HCT116 (cell line): ENCODE measurements around the gene RPS27L. TPM values are rescaled to one million over a fixed set of nuclear protein-coding genes. Genes with fewer than 3 reads are reported as not detected.

Experiments
- ATAC-seq: fragments of 200-7000 bp; cut with Tn5 transposase; 2 replicates; pipeline ENCODE4 v1.9.1; 2020; ENCODE audit warnings: mild to moderate bottlenecking, moderate library complexity
- BruUV-seq: library from RNA; stranded (reverse); fragments of 400-500 nt; replicated peaks from 2 replicates; lab custom pipeline; 2021; lab: Mats Ljungman, UMichigan
- CTCF ChIA-PET: fragments of 300-600 bp; sonication (Branson Sonifier 250); formaldehyde crosslinking; loops from one replicate; lab custom pipeline; 2021; ENCODE audit warnings: antibody characterized with exemption; lab: Charles Lee
- POLR2A ChIA-PET: fragments of 300-600, 350-600 bp; sonication (Branson Sonifier 250); formaldehyde crosslinking; loops from one replicate; lab custom pipeline; 2021; ENCODE audit warnings: antibody characterized with exemption; lab: Charles Lee
- RAD21 ChIA-PET, 2 experiments: fragments of 300-600 bp; sonication (Branson Sonifier 250); formaldehyde crosslinking; loops; one replicate each; lab custom pipeline; 2023; ENCODE audit warnings: low total read pairs in 2 of 2; ENCODE audit not compliant: uncharacterized antibody in 2 of 2, unreplicated experiment in 2 of 2, low non-redundant PET in 1 of 2; lab: Charles Lee
- DNase-seq: peaks from one replicate; pipeline ENCODE4 v3.0.0-alpha.2; 2010; ENCODE audit warnings: low read depth, low spot score
- H2AFZ ChIP-seq: fragments of 200-600 bp; shearing (Covaris generic), sonication (generic); 2 replicates; pipeline ENCODE4 v1.6.1; 2017; ENCODE audit warnings: low read depth, mixed run types, mixed read lengths, antibody characterized with exemption, low read length; ENCODE audit not compliant: poor library complexity, severe bottlenecking
- H3K27ac ChIP-seq: 2 replicates; pipeline ENCODE4 v1.5.1; 2012; ENCODE audit warnings: low read depth, low read length
- H3K27me3 ChIP-seq: fragments of 200-600 bp; sonication (generic); 2 replicates; pipeline ENCODE4 v1.6.1; 2016; ENCODE audit warnings: mixed run types, low read length, mixed read lengths; ENCODE audit not compliant: insufficient read depth
- H3K36me3 ChIP-seq, 2 experiments: fragments of 200-500 bp in 1 of 2; fragments of 200-600 bp in 1 of 2; sonication (Bioruptor generic) in 1 of 2; sonication (generic) in 1 of 2; 2 replicates each; pipeline versions ENCODE4 v1.5.1 to v1.6.1; 2014 to 2016; ENCODE audit warnings: low read length in 2 of 2, inconsistent platforms in 1 of 2, mixed read lengths in 1 of 2, mixed run types in 1 of 2; ENCODE audit not compliant: insufficient read depth in 2 of 2, control insufficient read depth in 1 of 2
- H3K4me1 ChIP-seq, 2 experiments: fragments of 200-600 bp in 1 of 2; sonication (generic) in 1 of 2; 2 replicates each; pipeline versions ENCODE4 v1.5.1 to v1.6.1; 2012 to 2017; ENCODE audit warnings: low read length in 2 of 2, inconsistent platforms in 1 of 2, mild to moderate bottlenecking in 1 of 2, mixed read lengths in 1 of 2, mixed run types in 1 of 2, moderate library complexity in 1 of 2; ENCODE audit not compliant: insufficient read depth in 2 of 2, control insufficient read depth in 1 of 2
- H3K4me2 ChIP-seq: fragments of 200-600 bp; sonication (generic); 2 replicates; pipeline ENCODE4 v1.6.1; 2017; ENCODE audit warnings: mixed run types, low read length, mixed read lengths
- H3K4me3 ChIP-seq, 2 experiments: fragments of 200-600 bp in 1 of 2; sonication (generic) in 1 of 2; replicated peaks in 1 of 2; 2 replicates each; pipeline ENCODE4 v1.5.1; 2011 to 2016; ENCODE audit warnings: low read length in 2 of 2, control low read depth in 1 of 2, low read depth in 1 of 2, mild to moderate bottlenecking in 1 of 2, mixed read lengths in 1 of 2, mixed run types in 1 of 2
- H3K79me2 ChIP-seq: fragments of 200-600 bp; sonication (generic); 2 replicates; pipeline ENCODE4 v1.6.1; 2017; ENCODE audit warnings: mild to moderate bottlenecking, mixed run types, low read length, moderate library complexity, mixed read lengths; ENCODE audit not compliant: insufficient read depth
- H3K9ac ChIP-seq: fragments of 200-600 bp; sonication (generic); 2 replicates; pipeline ENCODE4 v1.6.1; 2016; ENCODE audit warnings: low read length, mixed read lengths
- H3K9me2 ChIP-seq: fragments of 200-600 bp; sonication (generic), shearing (Covaris generic); 2 replicates; pipeline ENCODE4 v1.6.1; 2017; ENCODE audit warnings: mixed run types, mild to moderate bottlenecking, moderate library complexity; ENCODE audit not compliant: insufficient read depth
- H3K9me3 ChIP-seq, 2 experiments: fragments of 200-500 bp in 1 of 2; fragments of 200-600 bp in 1 of 2; sonication (Bioruptor generic) in 1 of 2; sonication (generic) in 1 of 2; 2 replicates each; pipeline ENCODE4 v1.6.1; 2014 to 2017; ENCODE audit warnings: low read length in 2 of 2, mixed read lengths in 2 of 2, inconsistent platforms in 1 of 2, low read depth in 1 of 2, mild to moderate bottlenecking in 1 of 2, mixed run types in 1 of 2, moderate library complexity in 1 of 2; ENCODE audit not compliant: control insufficient read depth in 1 of 2, insufficient read depth in 1 of 2
- H4K20me1 ChIP-seq: fragments of 200-600 bp; sonication (generic), shearing (Covaris generic); 2 replicates; pipeline ENCODE4 v1.6.1; 2017; ENCODE audit warnings: mixed run types, mild to moderate bottlenecking, moderate library complexity; ENCODE audit not compliant: insufficient read depth
- CEBPB ChIP-seq: IDR thresholded peaks from 2 replicates; pipeline ENCODE4 v1.6.1; 2012; ENCODE audit warnings: low read depth
- EZH2phosphoT487 ChIP-seq: fragments of 200-600 bp; IDR thresholded peaks from 2 replicates; pipeline ENCODE4 v1.6.1; 2018; ENCODE audit warnings: antibody characterized with exemption, borderline replicate concordance
- ZNF274 ChIP-seq: fragments of 200-500 bp; sonication (Bioruptor generic); IDR thresholded peaks from 2 replicates; pipeline ENCODE4 v1.6.1; 2014; ENCODE audit warnings: mild to moderate bottlenecking, low read depth, low read length, inconsistent platforms
- intact Hi-C: fragments of 100-400 bp; cut with micrococcal nuclease; formaldehyde crosslinking; loops from 2 replicates; pipeline ENCODE4 v1.10.0; 2022
- total RNA-seq: library from RNA; stranded (reverse); gene quantifications from one replicate; pipeline ENCODE4 v1.2.1, GENCODE V29; 2021; ENCODE audit not compliant: unreplicated experiment
- TF ChIP-seq, protein P1 (sequence below): IDR thresholded peaks from 2 replicates; pipeline ENCODE4 v1.6.1; 2012; ENCODE audit warnings: low read depth
- TF ChIP-seq, protein P2 (sequence below): IDR thresholded peaks from 2 replicates; pipeline ENCODE4 v1.6.1; 2011; ENCODE audit warnings: mild to moderate bottlenecking, low read length, moderate library complexity; ENCODE audit not compliant: insufficient replicate concordance; ENCODE audit errors: extremely low read depth

Gene RPS27L
- total RNA-seq, 1 experiment from 2014 or later = 139 TPM

DNA sequence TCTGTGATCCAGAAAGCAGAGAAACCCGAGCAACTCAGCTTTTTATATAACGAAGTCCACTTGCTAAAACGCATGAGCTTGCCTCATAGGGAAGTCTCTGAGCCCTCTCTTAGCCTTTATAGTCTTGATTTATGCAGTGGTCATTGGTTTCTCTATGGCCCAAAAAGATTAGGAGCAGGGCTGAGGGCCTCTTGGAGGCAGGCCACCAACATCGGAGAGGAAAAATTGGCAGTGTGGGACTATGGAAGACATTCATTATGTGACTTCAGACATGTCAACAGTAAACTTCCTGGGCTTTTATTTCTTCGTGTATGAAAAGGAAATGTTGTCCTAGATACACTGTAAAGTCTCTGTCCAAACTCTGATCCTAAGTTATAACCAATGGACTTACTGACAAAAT is 45.6 kb upstream of the RPS27L start:
- no peak for DNase-seq
- no peaks in the 10 kb centered on the region for H3K79me2 ChIP-seq
- no peak overlapping the region for H3K27ac ChIP-seq
- H3K4me1 ChIP-seq = no peaks in the 10 kb centered on the region
- H3K27me3 ChIP-seq = no peaks in the 10 kb centered on the region
- RAD21 ChIA-PET = no interaction called here
- intact Hi-C loops = no loop called here
- H4K20me1 ChIP-seq = no peaks in the 10 kb centered on the region
- H3K9me2 ChIP-seq = no peaks in the 10 kb centered on the region
- no peak overlapping the region for H2AFZ ChIP-seq
- no peaks in the 10 kb centered on the region for H3K9me3 ChIP-seq
- no peak overlapping the region for H3K4me2 ChIP-seq
- ATAC-seq = no peak
- no peak for TF ChIP-seq ZNF274
- TF ChIP-seq, protein P1, sequence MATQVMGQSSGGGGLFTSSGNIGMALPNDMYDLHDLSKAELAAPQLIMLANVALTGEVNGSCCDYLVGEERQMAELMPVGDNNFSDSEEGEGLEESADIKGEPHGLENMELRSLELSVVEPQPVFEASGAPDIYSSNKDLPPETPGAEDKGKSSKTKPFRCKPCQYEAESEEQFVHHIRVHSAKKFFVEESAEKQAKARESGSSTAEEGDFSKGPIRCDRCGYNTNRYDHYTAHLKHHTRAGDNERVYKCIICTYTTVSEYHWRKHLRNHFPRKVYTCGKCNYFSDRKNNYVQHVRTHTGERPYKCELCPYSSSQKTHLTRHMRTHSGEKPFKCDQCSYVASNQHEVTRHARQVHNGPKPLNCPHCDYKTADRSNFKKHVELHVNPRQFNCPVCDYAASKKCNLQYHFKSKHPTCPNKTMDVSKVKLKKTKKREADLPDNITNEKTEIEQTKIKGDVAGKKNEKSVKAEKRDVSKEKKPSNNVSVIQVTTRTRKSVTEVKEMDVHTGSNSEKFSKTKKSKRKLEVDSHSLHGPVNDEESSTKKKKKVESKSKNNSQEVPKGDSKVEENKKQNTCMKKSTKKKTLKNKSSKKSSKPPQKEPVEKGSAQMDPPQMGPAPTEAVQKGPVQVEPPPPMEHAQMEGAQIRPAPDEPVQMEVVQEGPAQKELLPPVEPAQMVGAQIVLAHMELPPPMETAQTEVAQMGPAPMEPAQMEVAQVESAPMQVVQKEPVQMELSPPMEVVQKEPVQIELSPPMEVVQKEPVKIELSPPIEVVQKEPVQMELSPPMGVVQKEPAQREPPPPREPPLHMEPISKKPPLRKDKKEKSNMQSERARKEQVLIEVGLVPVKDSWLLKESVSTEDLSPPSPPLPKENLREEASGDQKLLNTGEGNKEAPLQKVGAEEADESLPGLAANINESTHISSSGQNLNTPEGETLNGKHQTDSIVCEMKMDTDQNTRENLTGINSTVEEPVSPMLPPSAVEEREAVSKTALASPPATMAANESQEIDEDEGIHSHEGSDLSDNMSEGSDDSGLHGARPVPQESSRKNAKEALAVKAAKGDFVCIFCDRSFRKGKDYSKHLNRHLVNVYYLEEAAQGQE = no peak
- TF ChIP-seq, protein P2, sequence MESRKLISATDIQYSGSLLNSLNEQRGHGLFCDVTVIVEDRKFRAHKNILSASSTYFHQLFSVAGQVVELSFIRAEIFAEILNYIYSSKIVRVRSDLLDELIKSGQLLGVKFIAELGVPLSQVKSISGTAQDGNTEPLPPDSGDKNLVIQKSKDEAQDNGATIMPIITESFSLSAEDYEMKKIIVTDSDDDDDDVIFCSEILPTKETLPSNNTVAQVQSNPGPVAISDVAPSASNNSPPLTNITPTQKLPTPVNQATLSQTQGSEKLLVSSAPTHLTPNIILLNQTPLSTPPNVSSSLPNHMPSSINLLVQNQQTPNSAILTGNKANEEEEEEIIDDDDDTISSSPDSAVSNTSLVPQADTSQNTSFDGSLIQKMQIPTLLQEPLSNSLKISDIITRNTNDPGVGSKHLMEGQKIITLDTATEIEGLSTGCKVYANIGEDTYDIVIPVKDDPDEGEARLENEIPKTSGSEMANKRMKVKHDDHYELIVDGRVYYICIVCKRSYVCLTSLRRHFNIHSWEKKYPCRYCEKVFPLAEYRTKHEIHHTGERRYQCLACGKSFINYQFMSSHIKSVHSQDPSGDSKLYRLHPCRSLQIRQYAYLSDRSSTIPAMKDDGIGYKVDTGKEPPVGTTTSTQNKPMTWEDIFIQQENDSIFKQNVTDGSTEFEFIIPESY = no peak
- no peak for TF ChIP-seq CEBPB
- no peak for TF ChIP-seq EZH2phosphoT487
- TF ChIP-seq, all 23 proteins: peak for 0
- no TSS peak for BruUV-seq
- Histone ChIP-seq H3K4me3 (no peak overlapping the region), H3K36me3 (no peaks in the 10 kb centered on the region), H3K9ac (no peak overlapping the region)
- POLR2A ChIA-PET = no interaction called here
- CTCF ChIA-PET = no interaction called here
